ENCODE results near the gene NEDD9.

NEDD9 gene

GRCh38 chr6:11237956-11238355, 5.5 kb upstream of the NEDD9 start:
- no peak overlapping the region for H3K4me3 ChIP-seq (ENCODE audit: low read length)
- H4K20me1 ChIP-seq (ENCODE audit: insufficient read depth, low read length), result no peaks in the 10 kb centered on the region
- TF ChIP-seq EZH2 (optimal IDR thresholded peaks at IDR 0.05; ENCODE audit: low read depth, low read length), result no peak
- TF ChIP-seq CTCF (IDR thresholded peaks at IDR 0.05; ENCODE audit: low read length), result no peak
- TF ChIP-seq EZH2phosphoT487 (IDR thresholded peaks at IDR 0.05; ENCODE audit: low read length), result no peak
- no peaks in the 10 kb centered on the region for H3K9me3 ChIP-seq (replicated peaks; ENCODE audit: insufficient read depth, low read length)
- no peak overlapping the region for H3K27ac ChIP-seq (ENCODE audit: low read length)
- peaks cover 8% of the 10 kb centered on the region for H3K4me1 ChIP-seq (ENCODE audit: low read length)
- H2AFZ ChIP-seq (ENCODE audit: low read length), result no peak overlapping the region
- H3K9ac ChIP-seq (ENCODE audit: low read length), result no peak overlapping the region
- no peaks in the 10 kb centered on the region for H3K79me2 ChIP-seq (ENCODE audit: low read length)
- H3K4me2 ChIP-seq (ENCODE audit: low read depth, low read length), result no peak overlapping the region
- no peaks in the 10 kb centered on the region for H3K36me3 ChIP-seq (replicated peaks; ENCODE audit: insufficient read depth, low read length)
- DNase-seq, result no peak
- no peaks in the 10 kb centered on the region for H3K9me2 ChIP-seq (replicated peaks; ENCODE audit: insufficient read depth, low read length)
- no peaks in the 10 kb centered on the region for H3K27me3 ChIP-seq (replicated peaks; ENCODE audit: insufficient read depth, low read length)
- peaks cover 12% of the 10 kb centered on the region for H3F3A ChIP-seq (ENCODE audit: insufficient read depth, low read length)

GRCh38 chr6:11237428-11237827, 5.0 kb upstream of the NEDD9 start:
- no peak overlapping the region for H3K4me2 ChIP-seq (ENCODE audit: low read depth, low read length)
- no peak for TF ChIP-seq EZH2phosphoT487 (IDR thresholded peaks at IDR 0.05; ENCODE audit: low read length)
- TF ChIP-seq CTCF (IDR thresholded peaks at IDR 0.05; ENCODE audit: low read length), result no peak
- TF ChIP-seq EZH2 (optimal IDR thresholded peaks at IDR 0.05; ENCODE audit: low read depth, low read length), result no peak
- DNase-seq, result no peak
- H4K20me1 ChIP-seq (ENCODE audit: insufficient read depth, low read length), result no peaks in the 10 kb centered on the region
- H3K9me2 ChIP-seq (replicated peaks; ENCODE audit: insufficient read depth, low read length), result no peaks in the 10 kb centered on the region
- peaks cover 16% of the 10 kb centered on the region for H3F3A ChIP-seq (ENCODE audit: insufficient read depth, low read length)
- H2AFZ ChIP-seq (ENCODE audit: low read length), result no peak overlapping the region
- H3K9me3 ChIP-seq (replicated peaks; ENCODE audit: insufficient read depth, low read length), result no peaks in the 10 kb centered on the region
- no peaks in the 10 kb centered on the region for H3K27me3 ChIP-seq (replicated peaks; ENCODE audit: insufficient read depth, low read length)
- H3K79me2 ChIP-seq (ENCODE audit: low read length), result no peaks in the 10 kb centered on the region
- no peaks in the 10 kb centered on the region for H3K36me3 ChIP-seq (replicated peaks; ENCODE audit: insufficient read depth, low read length)
- H3K27ac ChIP-seq (ENCODE audit: low read length), result no peak overlapping the region
- H3K9ac ChIP-seq (ENCODE audit: low read length), result no peak overlapping the region
- H3K4me3 ChIP-seq (ENCODE audit: low read length), result no peak overlapping the region
- peaks cover 8% of the 10 kb centered on the region for H3K4me1 ChIP-seq (ENCODE audit: low read length)

GRCh38 chr6:11236915-11237314, 4.4 kb upstream of the NEDD9 start:
- Histone ChIP-seq H3K4me3 (ENCODE audit: low read length) (no peak overlapping the region), H2AFZ (ENCODE audit: low read length) (no peak overlapping the region), H3K9ac (ENCODE audit: low read length) (no peak overlapping the region), H3K9me3 (replicated peaks; ENCODE audit: insufficient read depth, low read length) (no peaks in the 10 kb centered on the region), H3K27me3 (replicated peaks; ENCODE audit: insufficient read depth, low read length) (no peaks in the 10 kb centered on the region), H4K20me1 (ENCODE audit: insufficient read depth, low read length) (no peaks in the 10 kb centered on the region), H3K36me3 (replicated peaks; ENCODE audit: insufficient read depth, low read length) (no peaks in the 10 kb centered on the region), H3K79me2 (ENCODE audit: low read length) (peaks cover 2% of the 10 kb centered on the region; the same call in 1 of the 2 replicates), H3K9me2 (replicated peaks; ENCODE audit: insufficient read depth, low read length) (no peaks in the 10 kb centered on the region), H3K27ac (ENCODE audit: low read length) (no peak overlapping the region), H3K4me2 (ENCODE audit: low read depth, low read length) (no peak overlapping the region), H3K4me1 (ENCODE audit: low read length) (peaks cover 8% of the 10 kb centered on the region), H3F3A (ENCODE audit: insufficient read depth, low read length) (peaks cover 16% of the 10 kb centered on the region)
- TF ChIP-seq CTCF (IDR thresholded peaks at IDR 0.05; ENCODE audit: low read length), result no peak
- no peak for TF ChIP-seq EZH2 (optimal IDR thresholded peaks at IDR 0.05; ENCODE audit: low read depth, low read length)
- no peak for TF ChIP-seq EZH2phosphoT487 (IDR thresholded peaks at IDR 0.05; ENCODE audit: low read length)
- no peak for DNase-seq

Measured in MM.1S (cell line).